ENCODE measurements around the gene TBXA2R. TPM values are rescaled to one million over a fixed set of nuclear protein-coding genes. Genes with fewer than 3 reads are reported as not detected.
"Not testable (repeated sequence)": the region's sequence is repeated elsewhere in the genome, so short reads cannot be mapped to it uniquely, and the experiment has no call there.

The TBXA2R gene
- polyA plus RNA-seq, 12 donors = 0.96 to 2.9 (median 1.8) TPM; not detected in 2

- no peak for DNase-seq
These were observed 35.0 kb upstream of the TBXA2R start for GRCh38 chr19:3641515-3642269.

- no peak for DNase-seq
These were observed 32.8 kb upstream of the TBXA2R start for GRCh38 chr19:3639479-3639878.

- no peak for DNase-seq
These were observed 31.8 kb upstream of the TBXA2R start for GRCh38 chr19:3638208-3639193.

- no peak for DNase-seq
These were observed 30.9 kb upstream of the TBXA2R start for GRCh38 chr19:3637621-3638020.

GRCh38 chr19:3636962-3637361 lies 30.3 kb upstream of the TBXA2R start:
- DNase-seq = no peak

- DNase-seq = no peak
These were observed 29.8 kb upstream of the TBXA2R start for GRCh38 chr19:3636506-3636905.

- no peak for DNase-seq
These were observed 27.9 kb upstream of the TBXA2R start for GRCh38 chr19:3634496-3635045.

GRCh38 chr19:3633559-3633988 lies 26.9 kb upstream of the TBXA2R start:
- no peak for DNase-seq

GRCh38 chr19:3632739-3633558 lies 26.3 kb upstream of the TBXA2R start:
- no peak for DNase-seq

- no peak for DNase-seq
These were observed 25.4 kb upstream of the TBXA2R start for GRCh38 chr19:3632098-3632497.

GRCh38 chr19:3631053-3631861 lies 24.6 kb upstream of the TBXA2R start:
- no peak for DNase-seq

- DNase-seq = not testable (repeated sequence)
These were observed 22.1 kb upstream of the TBXA2R start for GRCh38 chr19:3628766-3629165.

- no peak for DNase-seq
These were observed 20.7 kb upstream of the TBXA2R start for GRCh38 chr19:3627351-3627723.

- peak; percentile 97 for DNase-seq
These were observed 20.0 kb upstream of the TBXA2R start, which contains the start of gene CACTIN for GRCh38 chr19:3626473-3627350. Gene CACTIN, minus strand, starts transcription at chr19:3626790. Its CDS starts 28 bp downstream, at chr19:3626762.

GRCh38 chr19:3625996-3626472 lies 19.4 kb upstream of the TBXA2R start:
- no peak for DNase-seq

GRCh38 chr19:3623716-3624115 lies 17.0 kb upstream of the TBXA2R start:
- no peak for DNase-seq

- DNase-seq = no peak
These were observed 15.5 kb upstream of the TBXA2R start for GRCh38 chr19:3622224-3622623.

GRCh38 chr19:3621689-3622088 lies 15.0 kb upstream of the TBXA2R start:
- DNase-seq = no peak

GRCh38 chr19:3620817-3621547 lies 14.3 kb upstream of the TBXA2R start:
- no peak for DNase-seq
